Measurements from ENCODE around the gene PLEKHM3.

The PLEKHM3 gene

DNA sequence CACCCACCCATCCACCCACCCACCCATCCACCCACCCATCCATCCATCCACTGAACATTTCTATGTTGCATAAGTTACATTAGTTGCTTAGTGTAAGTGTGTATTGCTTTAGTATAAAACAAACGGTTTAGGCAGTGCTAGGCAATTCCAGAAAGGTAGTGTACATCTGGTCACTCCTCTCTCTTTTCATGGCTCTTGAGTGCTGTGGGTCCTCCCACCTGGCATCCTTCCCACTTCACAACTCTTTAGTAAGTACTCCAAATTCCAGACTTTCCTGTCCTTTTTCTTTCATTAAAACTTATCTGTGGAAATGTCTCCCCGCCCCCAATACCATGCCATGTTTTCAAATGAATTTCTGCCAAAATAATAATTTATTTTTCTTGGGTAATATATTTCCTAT lies 122.5 kb downstream of the PLEKHM3 start:
- TF ChIP-seq CTCF (IDR thresholded peaks at IDR 0.05; ENCODE audit: low read depth, low read length, missing control alignments) = no peak
- DNase-seq (ENCODE audit: low read depth) = no peak
- no peak overlapping the region for H3K4me3 ChIP-seq (ENCODE audit: low read depth, low read length)

- H3K4me3 ChIP-seq (ENCODE audit: low read depth, low read length) = no peak overlapping the region
Observed at GRCh38 chr2:207901829-207902228, 123.5 kb downstream of the PLEKHM3 start.

GRCh38 chr2:207901401-207901800 lies 123.9 kb downstream of the PLEKHM3 start:
- DNase-seq (ENCODE audit: low read depth) = no peak
- no peak for TF ChIP-seq CTCF (IDR thresholded peaks at IDR 0.05; ENCODE audit: low read depth, low read length, missing control alignments)
- no peak overlapping the region for H3K4me3 ChIP-seq (ENCODE audit: low read depth, low read length)

More at GRCh38 chr2:207901829-207902228, 123.5 kb downstream of the PLEKHM3 start:
- TF ChIP-seq CTCF (IDR thresholded peaks at IDR 0.05; ENCODE audit: low read depth, low read length, missing control alignments) = no peak
- DNase-seq (ENCODE audit: low read depth) = no peak

GRCh38 chr2:207898354-207898695 lies 127.0 kb downstream of the PLEKHM3 start:
- TF ChIP-seq CTCF (IDR thresholded peaks at IDR 0.05; ENCODE audit: low read depth, low read length, missing control alignments) = no peak
- DNase-seq (ENCODE audit: low read depth) = no peak
- no peak overlapping the region for H3K4me3 ChIP-seq (ENCODE audit: low read depth, low read length)

GRCh38 chr2:207897541-207898353 lies 127.6 kb downstream of the PLEKHM3 start:
- H3K4me3 ChIP-seq (ENCODE audit: low read depth, low read length) = no peak overlapping the region
- no peak for DNase-seq (ENCODE audit: low read depth)
- TF ChIP-seq CTCF (IDR thresholded peaks at IDR 0.05; ENCODE audit: low read depth, low read length, missing control alignments) = no peak

DNA sequence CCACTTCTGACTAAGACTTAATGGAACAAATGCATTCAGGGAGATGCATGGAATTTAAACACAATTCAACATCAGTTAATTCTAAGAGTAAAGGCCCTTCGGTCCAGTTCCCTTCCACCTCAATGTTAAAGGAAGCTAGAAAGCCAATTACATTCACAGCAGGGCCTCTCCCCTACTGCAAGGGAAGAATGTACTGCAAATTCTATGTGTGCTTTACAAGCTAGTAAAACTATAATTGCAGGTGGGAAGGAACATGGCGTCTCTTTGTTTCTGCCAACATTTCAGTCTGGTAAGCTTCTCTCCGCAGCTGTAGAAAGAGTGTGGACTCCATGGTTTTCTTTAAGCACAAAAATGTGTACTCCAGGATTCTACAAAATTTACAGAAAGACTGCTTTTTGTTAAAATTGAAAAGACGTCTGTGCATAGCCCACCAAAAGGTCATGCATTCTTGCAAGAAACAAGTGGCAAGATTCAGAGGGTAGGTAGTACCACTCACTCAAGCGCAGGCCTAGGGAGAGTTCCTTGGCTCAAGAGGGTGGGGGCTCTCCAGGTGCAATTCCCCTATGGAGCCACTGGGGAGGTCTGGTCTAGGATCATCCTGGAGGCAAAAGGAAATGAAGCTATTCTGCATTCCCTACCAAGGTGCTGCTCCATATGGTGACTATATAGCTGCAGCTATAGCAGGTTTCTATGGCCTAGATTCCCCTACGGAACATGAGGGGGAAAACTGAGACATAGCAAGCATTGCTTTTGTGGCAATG lies 128.6 kb downstream of the PLEKHM3 start:
- TF ChIP-seq CTCF (IDR thresholded peaks at IDR 0.05; ENCODE audit: low read depth, low read length, missing control alignments) = peak; percentile 19
- DNase-seq (ENCODE audit: low read depth) = no peak
- no peak overlapping the region for H3K4me3 ChIP-seq (ENCODE audit: low read depth, low read length)
